SK-N-MC (cell line): Measurements from ENCODE around the gene ESPN.

ENCODE experiments used
- EZH2 ChIP-seq: fragments of 200-600 bp; sonication (generic); IDR thresholded peaks from one replicate; pipeline ENCODE4 v1.6.1; 2017; ENCODE audit warnings: antibody characterized with exemption
- POLR2AphosphoS5 ChIP-seq: IDR thresholded peaks from 2 replicates; pipeline ENCODE4 v1.6.1; 2012; ENCODE audit warnings: mild to moderate bottlenecking, low read depth, low read length, borderline replicate concordance

DNA sequence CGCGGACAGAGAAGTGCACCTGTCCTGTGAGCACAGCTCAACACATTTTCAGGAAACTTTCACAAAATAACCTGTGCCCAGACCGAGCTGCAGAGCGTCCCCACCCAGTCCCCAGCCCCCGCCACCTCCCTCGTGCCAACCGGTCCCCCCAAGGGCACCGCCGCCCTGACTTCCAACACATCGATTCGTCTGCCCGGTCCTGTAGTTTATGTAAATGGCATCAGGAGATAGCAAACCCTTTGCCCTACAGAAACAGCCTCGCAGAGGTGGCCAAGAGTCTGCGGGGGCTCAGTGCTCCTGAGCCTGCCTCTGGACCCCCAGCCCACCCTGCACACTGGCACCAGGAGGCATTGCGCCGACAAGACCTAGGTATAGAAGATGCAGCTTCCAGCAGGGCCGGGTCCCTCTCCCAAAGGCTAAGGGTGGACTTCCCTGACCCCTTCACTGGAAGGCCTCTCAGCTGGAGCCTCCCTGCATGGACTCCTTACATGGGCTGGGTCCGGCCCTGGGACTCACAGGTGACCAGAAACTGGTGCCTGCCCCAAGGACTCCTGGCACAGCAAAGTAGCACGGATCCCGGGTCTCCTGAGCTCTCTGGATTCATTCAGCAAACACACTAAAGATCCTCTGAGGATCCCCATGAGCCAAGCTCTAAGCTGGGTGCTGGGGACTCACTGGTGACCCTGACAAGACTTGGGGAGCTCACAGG lies 73.4 kb downstream of the ESPN start:
- TF ChIP-seq EZH2 (no peak), POLR2AphosphoS5 (no peak)
